Neural crest cell (in vitro differentiated cells): ENCODE data around the gene WDR37. TPM values are rescaled to one million over a fixed set of nuclear protein-coding genes. Genes with fewer than 3 reads are reported as not detected.

ENCODE experiments used
- DNase-seq: peaks from one replicate; pipeline ENCODE4 v3.0.0; 2021; ENCODE audit warnings: low read depth, mixed read lengths, low spot score
- H3K27ac Mint-ChIP-seq: one replicate; pipeline ENCODE4 v1.8.0; 2021; ENCODE audit warnings: mild to moderate bottlenecking, mixed read lengths; ENCODE audit not compliant: unreplicated experiment
- H3K27me3 Mint-ChIP-seq: 2 replicates; pipeline ENCODE4 v1.8.0; 2021; ENCODE audit warnings: low read depth, mild to moderate bottlenecking, mixed read lengths
- H3K36me3 Mint-ChIP-seq: 2 replicates; pipeline ENCODE4 v1.8.0; 2021; ENCODE audit warnings: low read depth, mild to moderate bottlenecking, mixed read lengths
- H3K4me1 Mint-ChIP-seq: 2 replicates; pipeline ENCODE4 v1.8.0; 2021; ENCODE audit warnings: mixed read lengths
- H3K4me3 Mint-ChIP-seq: one replicate; pipeline ENCODE4 v1.8.0; 2021; ENCODE audit warnings: mild to moderate bottlenecking, mixed read lengths
- H3K9me3 Mint-ChIP-seq: 2 replicates; pipeline ENCODE4 v1.8.0; 2021; ENCODE audit warnings: mixed read lengths
- CTCF ChIP-seq: fragments of 200-600 bp; sonication (generic); conservative IDR thresholded peaks from 2 replicates; pipeline ENCODE4 v1.5.0; 2021; ENCODE audit warnings: antibody characterized with exemption, mild to moderate bottlenecking
- total RNA-seq: library from RNA; stranded (reverse); gene quantifications from 2 replicates; pipeline ENCODE4 v1.2.1, GENCODE V29; 2021

WDR37 gene
- total RNA-seq, 1 donor from 2014 or later: 19.5 TPM

- no peak overlapping the region for H3K4me3 Mint-ChIP-seq
- H3K9me3 Mint-ChIP-seq: no peaks in the 10 kb centered on the region
- no peak for TF ChIP-seq CTCF
- peaks cover 37% of the 10 kb centered on the region for H3K4me1 Mint-ChIP-seq
- H3K27ac Mint-ChIP-seq: peak overlapping the region; percentile 83
- H3K36me3 Mint-ChIP-seq: peaks cover 24% of the 10 kb centered on the region
- no peak for DNase-seq
- H3K27me3 Mint-ChIP-seq: no peaks in the 10 kb centered on the region
Measured at GRCh38 chr10:1120801-1121211, 64.6 kb downstream of the WDR37 start.

GRCh38 chr10:1121271-1121970, 65.2 kb downstream of the WDR37 start:
- Mint-ChIP-seq H3K36me3 (peaks cover 24% of the 10 kb centered on the region), H3K9me3 (no peaks in the 10 kb centered on the region), H3K4me1 (peaks cover 37% of the 10 kb centered on the region), H3K27me3 (no peaks in the 10 kb centered on the region), H3K27ac (peak overlapping the region; percentile 83), H3K4me3 (no peak overlapping the region)
- DNase-seq: no peak
- TF ChIP-seq CTCF: no peak

- Mint-ChIP-seq H3K9me3 (no peaks in the 10 kb centered on the region), H3K27ac (no peak overlapping the region), H3K4me3 (no peak overlapping the region), H3K27me3 (no peaks in the 10 kb centered on the region), H3K4me1 (peaks cover 37% of the 10 kb centered on the region), H3K36me3 (peaks cover 24% of the 10 kb centered on the region)
- TF ChIP-seq CTCF: no peak
- DNase-seq: no peak
Measured at GRCh38 chr10:1122349-1122748, 66.2 kb downstream of the WDR37 start.

DNA sequence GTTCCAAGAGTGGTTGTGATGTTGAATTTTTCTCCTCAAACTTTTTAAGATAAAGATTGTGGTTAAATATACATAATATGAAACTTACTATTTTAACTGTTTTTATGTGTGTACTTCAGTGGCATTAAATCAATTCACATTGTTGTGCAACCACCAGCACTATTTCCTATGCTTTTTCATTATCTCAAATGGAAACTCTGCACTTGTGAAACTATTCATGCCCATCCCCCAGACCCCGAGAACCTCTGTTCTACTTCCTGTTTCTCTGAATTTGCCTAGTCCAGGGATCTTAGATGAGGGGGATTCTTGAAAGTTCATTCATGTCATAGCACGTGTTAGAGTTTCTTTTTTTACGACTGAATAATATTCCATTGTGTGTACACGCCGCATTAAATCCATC, 67.0 kb downstream of the WDR37 start:
- no peak for TF ChIP-seq CTCF
- no peak for DNase-seq
- Mint-ChIP-seq H3K27ac (no peak overlapping the region), H3K4me1 (peaks cover 37% of the 10 kb centered on the region), H3K36me3 (peaks cover 24% of the 10 kb centered on the region), H3K27me3 (no peaks in the 10 kb centered on the region), H3K4me3 (no peak overlapping the region), H3K9me3 (no peaks in the 10 kb centered on the region)

GRCh38 chr10:1123972-1124371, 67.8 kb downstream of the WDR37 start:
- no peak overlapping the region for H3K4me3 Mint-ChIP-seq
- H3K27me3 Mint-ChIP-seq: no peaks in the 10 kb centered on the region
- no peaks in the 10 kb centered on the region for H3K9me3 Mint-ChIP-seq
- TF ChIP-seq CTCF: no peak
- H3K4me1 Mint-ChIP-seq: peaks cover 37% of the 10 kb centered on the region
- no peak for DNase-seq
- no peak overlapping the region for H3K27ac Mint-ChIP-seq
- H3K36me3 Mint-ChIP-seq: peaks cover 29% of the 10 kb centered on the region
